OCI-LY7 (cell line): ENCODE measurements around the gene TMIGD1. TPM values are rescaled to one million over a fixed set of nuclear protein-coding genes. Genes with fewer than 3 reads are reported as not detected.

Source experiments
- BruUV-seq: library from RNA; stranded (reverse); fragments of 400-500 nt; replicated peaks from 2 replicates; lab custom pipeline; 2021; lab: Mats Ljungman, UMichigan
- CTCF ChIA-PET: fragments of 300-600 bp; sonication (Branson Sonifier 250); formaldehyde crosslinking; loops from one replicate; lab custom pipeline; 2022; ENCODE audit warnings: antibody characterized with exemption; ENCODE audit not compliant: unreplicated experiment; lab: Charles Lee
- POLR2A ChIA-PET: fragments of 300-600 bp; sonication (Branson Sonifier 250); formaldehyde crosslinking; loops from one replicate; lab custom pipeline; 2022; ENCODE audit warnings: antibody characterized with exemption; lab: Charles Lee
- DNase-seq: peaks from one replicate; pipeline ENCODE4 v3.0.0-alpha.2; 2015; ENCODE audit warnings: low spot score
- H2AFZ ChIP-seq: fragments of 200-600 bp; sonication (generic), shearing (Covaris generic); 2 replicates; pipeline ENCODE4 v1.6.1; 2014; ENCODE audit warnings: mild to moderate bottlenecking, antibody characterized with exemption, low read length, moderate library complexity
- H3K27ac ChIP-seq: fragments of 200-600 bp; sonication (generic); 2 replicates; pipeline ENCODE4 v1.5.1; 2014; ENCODE audit warnings: mixed run types, low read depth, mild to moderate bottlenecking, moderate library complexity, low read length, inconsistent platforms; ENCODE audit not compliant: poor library complexity, severe bottlenecking
- H3K36me3 ChIP-seq: fragments of 200-600 bp; sonication (generic); 2 replicates; pipeline ENCODE4 v1.6.1; 2014; ENCODE audit warnings: mild to moderate bottlenecking, antibody characterized with exemption, low read length, moderate library complexity, mixed read lengths; ENCODE audit not compliant: insufficient read depth
- H3K4me1 ChIP-seq: fragments of 200-600 bp; sonication (generic); 2 replicates; pipeline ENCODE4 v1.5.1; 2014; ENCODE audit warnings: mild to moderate bottlenecking, low read length; ENCODE audit not compliant: insufficient read depth, poor library complexity, severe bottlenecking
- H3K4me2 ChIP-seq: fragments of 200-600 bp; sonication (generic); 2 replicates; pipeline ENCODE4 v1.6.1; 2014; ENCODE audit warnings: mild to moderate bottlenecking, low read length
- H3K4me3 ChIP-seq: fragments of 200-600 bp; sonication (generic); 2 replicates; pipeline ENCODE4 v1.5.1; 2014; ENCODE audit warnings: mild to moderate bottlenecking, low read depth, low read length; ENCODE audit not compliant: poor library complexity, severe bottlenecking
- H3K79me2 ChIP-seq: fragments of 200-600 bp; sonication (generic); 2 replicates; pipeline ENCODE4 v1.6.1; 2016; ENCODE audit warnings: low read depth, mild to moderate bottlenecking, low read length, moderate library complexity, mixed read lengths; ENCODE audit not compliant: insufficient read depth
- H3K9me2 ChIP-seq: fragments of 200-600 bp; sonication (generic); 2 replicates; pipeline ENCODE4 v1.6.1; 2016; ENCODE audit warnings: mild to moderate bottlenecking, low read length, mixed read lengths; ENCODE audit not compliant: insufficient read depth
- H3K9me3 ChIP-seq: fragments of 200-600 bp; sonication (generic); 2 replicates; pipeline ENCODE4 v1.6.1; 2014; ENCODE audit warnings: mild to moderate bottlenecking, mixed run types, low read length, mixed read lengths
- H4K20me1 ChIP-seq: fragments of 200-600 bp; sonication (generic); 2 replicates; pipeline ENCODE4 v1.6.1; 2014; ENCODE audit warnings: mild to moderate bottlenecking, antibody characterized with exemption, low read length, moderate library complexity, mixed read lengths; ENCODE audit not compliant: insufficient read depth
- CTCF ChIP-seq: fragments of 200-600 bp; sonication (generic); conservative IDR thresholded peaks from 2 replicates; pipeline ENCODE4 v1.5.1; 2014; ENCODE audit warnings: mild to moderate bottlenecking, antibody characterized with exemption, low read length, moderate library complexity, mixed read lengths
- EZH2phosphoT487 ChIP-seq: fragments of 200-600 bp; sonication (generic); IDR thresholded peaks from 2 replicates; pipeline ENCODE4 v1.6.1; 2018; ENCODE audit warnings: low read depth, borderline replicate concordance, mild to moderate bottlenecking, mixed run types, antibody characterized with exemption, low read length, moderate library complexity, mixed read lengths
- intact Hi-C: fragments of 100-400 bp; cut with micrococcal nuclease; formaldehyde crosslinking; loops from one replicate; pipeline ENCODE4 v1.10.0; 2022; ENCODE audit not compliant: unreplicated experiment
- total RNA-seq, 2 experiments: library from RNA; depleted of rRNA in 1 of 2; stranded (reverse); fragments of >200 nt in 1 of 2; shearing (Covaris generic) in 1 of 2; gene quantifications; 2 replicates each; pipeline ENCODE4 v1.2.3, GENCODE V29; 2014 to 2022

The TMIGD1 gene
- total RNA-seq, 2 experiments from 2014 or later = not detected

GRCh38 chr17:30360086-30360808 is 26.4 kb upstream of the TMIGD1 start:
- DNase-seq = no peak
- peaks cover 15% of the 10 kb centered on the region for H3K4me1 ChIP-seq
- TF ChIP-seq CTCF = no peak
- no peak for TF ChIP-seq EZH2phosphoT487
- H3K9me3 ChIP-seq = peaks cover 11% of the 10 kb centered on the region; the same call in 1 of the 2 replicates
- H3K27ac ChIP-seq = no peak overlapping the region
- H3K36me3 ChIP-seq = no peaks in the 10 kb centered on the region
- no peaks in the 10 kb centered on the region for H3K9me2 ChIP-seq
- H4K20me1 ChIP-seq = no peaks in the 10 kb centered on the region
- no peak overlapping the region for H2AFZ ChIP-seq
- ChIA-PET CTCF (no interaction called here), POLR2A (no interaction called here)
- no TSS peak for BruUV-seq
- no peak overlapping the region for H3K4me2 ChIP-seq
- no peaks in the 10 kb centered on the region for H3K79me2 ChIP-seq
- intact Hi-C loops = no loop called here
- no peak overlapping the region for H3K4me3 ChIP-seq

GRCh38 chr17:30358055-30358760 is 24.4 kb upstream of the TMIGD1 start:
- no TSS peak for BruUV-seq
- TF ChIP-seq CTCF = no peak
- TF ChIP-seq EZH2phosphoT487 = no peak
- POLR2A ChIA-PET = interaction anchor here (0.7 kb wide), 1 partner anchor 42 kb away, joined by 5 read pairs; no protein-coding TSS in a partner anchor
- H3K4me2 ChIP-seq = no peak overlapping the region
- no peak overlapping the region for H3K4me3 ChIP-seq
- no peak overlapping the region for H3K27ac ChIP-seq
- H3K9me2 ChIP-seq = no peaks in the 10 kb centered on the region
- H3K79me2 ChIP-seq = no peaks in the 10 kb centered on the region
- DNase-seq = no peak
- no peaks in the 10 kb centered on the region for H4K20me1 ChIP-seq
- intact Hi-C loops = no loop called here
- H3K4me1 ChIP-seq = peaks cover 3% of the 10 kb centered on the region
- CTCF ChIA-PET = no interaction called here
- H3K36me3 ChIP-seq = no peaks in the 10 kb centered on the region
- H3K9me3 ChIP-seq = peaks cover 14% of the 10 kb centered on the region
- H2AFZ ChIP-seq = no peak overlapping the region

- BruUV-seq = no TSS peak
- TF ChIP-seq CTCF = no peak
- TF ChIP-seq EZH2phosphoT487 = no peak
- no peak overlapping the region for H3K4me2 ChIP-seq
- H3K9me3 ChIP-seq = peaks cover 14% of the 10 kb centered on the region
- no peaks in the 10 kb centered on the region for H3K4me1 ChIP-seq
- no peaks in the 10 kb centered on the region for H3K79me2 ChIP-seq
- no peak overlapping the region for H2AFZ ChIP-seq
- no peaks in the 10 kb centered on the region for H4K20me1 ChIP-seq
- no peak overlapping the region for H3K27ac ChIP-seq
- ChIA-PET POLR2A (no interaction called here), CTCF (no interaction called here)
- no peaks in the 10 kb centered on the region for H3K36me3 ChIP-seq
- intact Hi-C loops = no loop called here
- no peaks in the 10 kb centered on the region for H3K9me2 ChIP-seq
- no peak overlapping the region for H3K4me3 ChIP-seq
- no peak for DNase-seq
Measured at GRCh38 chr17:30357476-30357875, 23.6 kb upstream of the TMIGD1 start.
